GM18499 (cell line): ENCODE results near the gene SLC45A1.

ENCODE experiments used
- ATAC-seq: cut with Tn5 transposase; IDR thresholded peaks from one replicate; pipeline ENCODE4 v1.9.1; 2021; ENCODE audit warnings: moderate number of reproducible peaks; ENCODE audit not compliant: insufficient read depth, unreplicated experiment

Gene SLC45A1

GRCh38 chr1:8350914-8351684, 33.2 kb downstream of the SLC45A1 start:
- no peak for ATAC-seq

- no peak for ATAC-seq
Measured at GRCh38 chr1:8351693-8352470, 34.0 kb downstream of the SLC45A1 start.

GRCh38 chr1:8352471-8352845, 34.5 kb downstream of the SLC45A1 start:
- ATAC-seq, result no peak

GRCh38 chr1:8352886-8353785, 35.2 kb downstream of the SLC45A1 start:
- no peak for ATAC-seq

GRCh38 chr1:8354038-8354437, 36.1 kb downstream of the SLC45A1 start:
- no peak for ATAC-seq

- ATAC-seq, result no peak
Measured at GRCh38 chr1:8355439-8356255, 37.7 kb downstream of the SLC45A1 start.

- ATAC-seq, result no peak
Measured at GRCh38 chr1:8356256-8357209, 38.6 kb downstream of the SLC45A1 start.

GRCh38 chr1:8357329-8358101, 39.6 kb downstream of the SLC45A1 start:
- ATAC-seq, result no peak

GRCh38 chr1:8358241-8358896, 40.5 kb downstream of the SLC45A1 start:
- no peak for ATAC-seq

GRCh38 chr1:8358897-8359616, 41.1 kb downstream of the SLC45A1 start:
- no peak for ATAC-seq

GRCh38 chr1:8359617-8360481, 41.9 kb downstream of the SLC45A1 start:
- no peak for ATAC-seq

- ATAC-seq, result no peak
Measured at GRCh38 chr1:8360493-8361197, 42.7 kb downstream of the SLC45A1 start.

GRCh38 chr1:8361198-8361849, 43.4 kb downstream of the SLC45A1 start:
- ATAC-seq, result no peak

- no peak for ATAC-seq
Measured at GRCh38 chr1:8362701-8363101, 44.8 kb downstream of the SLC45A1 start.
